DND-41 (cell line): ENCODE data around the gene ARFGEF3.

Experiments
- CTCF ChIP-seq: IDR thresholded peaks from 2 replicates; pipeline ENCODE4 v1.5.1; 2012; ENCODE audit warnings: borderline replicate concordance, low read length, moderate library complexity, mild to moderate bottlenecking; ENCODE audit not compliant: poor library complexity, severe bottlenecking; ENCODE audit errors: extremely low read depth
- EZH2 ChIP-seq: IDR thresholded peaks from 3 replicates; pipeline ENCODE4 v1.6.1; 2012; ENCODE audit warnings: borderline replicate concordance, low read depth, mild to moderate bottlenecking, moderate library complexity, low read length, inconsistent platforms; ENCODE audit not compliant: severe bottlenecking

- TF ChIP-seq EZH2 (no peak), CTCF (no peak)
Observed at GRCh38 chr6:138206862-138207261, 45.1 kb downstream of the ARFGEF3 start.
